ENCODE data around the gene DNAJC4.

DNA sequence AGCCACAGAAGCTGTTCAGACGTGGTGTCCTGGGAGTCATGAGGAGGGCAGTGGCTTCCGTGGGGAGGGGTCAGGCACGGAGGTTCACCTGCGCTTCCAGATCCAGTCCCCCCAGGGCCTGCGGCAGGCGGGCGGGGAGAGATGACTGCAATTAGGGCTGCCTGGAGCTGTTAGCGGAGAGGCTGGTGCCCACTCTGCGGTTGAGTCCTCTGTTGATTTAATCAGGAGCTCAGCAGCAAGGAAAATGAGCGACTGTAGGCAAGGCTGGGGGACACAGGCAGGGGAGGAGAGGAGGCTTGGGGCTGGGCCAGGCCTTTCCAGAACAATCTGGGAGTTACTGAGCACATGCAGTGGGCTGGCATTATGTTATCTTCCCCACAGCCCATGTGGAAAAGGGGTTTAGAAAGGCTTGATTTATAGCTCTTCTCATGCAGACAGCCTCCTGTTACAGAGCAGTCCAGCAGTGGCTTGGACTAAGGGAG, 34.1 kb downstream of the DNAJC4 start:
- TF ChIP-seq CTCF (IDR thresholded peaks at IDR 0.05; ENCODE audit: poor library complexity, severe bottlenecking) (no peak), EZH2 (IDR thresholded peaks at IDR 0.05; ENCODE audit: borderline replicate concordance, insufficient read depth, low read length, poor library complexity, severe bottlenecking) (no peak), POLR2AphosphoS5 (IDR thresholded peaks at IDR 0.05) (no peak), RAD21 (conservative IDR thresholded peaks at IDR 0.05) (no peak), EP300 (conservative IDR thresholded peaks at IDR 0.05; ENCODE audit: poor library complexity, severe bottlenecking) (no peak), MXI1 (conservative IDR thresholded peaks at IDR 0.05; ENCODE audit: poor library complexity, severe bottlenecking) (no peak), REST (IDR thresholded peaks at IDR 0.05; ENCODE audit: borderline replicate concordance) (no peak)

Measured in neural cell (in vitro differentiated cells).